GM12891 (cell line): ENCODE measurements around the gene PRKCA.

ENCODE experiments used
- DNase-seq: peaks from one replicate; pipeline ENCODE4 v3.0.0; 2011; ENCODE audit warnings: low spot score; ENCODE audit not compliant: insufficient read length
- FAIRE-seq: peaks from 2 replicates; lab custom pipeline; 2011; peaks lifted over from hg19 to GRCh38; lab: Jason Lieb, UNC
- PAX5 ChIP-seq: IDR thresholded peaks from 2 replicates; pipeline ENCODE4 v1.6.1; 2011; ENCODE audit warnings: low read length, moderate library complexity, mild to moderate bottlenecking; ENCODE audit not compliant: insufficient read depth, severe bottlenecking
- POLR2A ChIP-seq: IDR thresholded peaks from 2 replicates; pipeline ENCODE4 v1.6.1; 2011; ENCODE audit warnings: low read depth, low read length, control low read depth
- POLR2AphosphoS5 ChIP-seq: IDR thresholded peaks from 2 replicates; pipeline ENCODE4 v1.6.1; 2011; ENCODE audit warnings: low read depth, low read length, control low read depth
- POU2F2 ChIP-seq: IDR thresholded peaks from 2 replicates; pipeline ENCODE4 v1.6.1; 2011; ENCODE audit warnings: low read depth, mild to moderate bottlenecking, control low read depth, low read length, moderate library complexity
- SPI1 ChIP-seq: IDR thresholded peaks from 2 replicates; pipeline ENCODE4 v1.6.1; 2011; ENCODE audit warnings: low read depth, low read length, control low read depth
- TAF1 ChIP-seq: IDR thresholded peaks from 2 replicates; pipeline ENCODE4 v1.6.1; 2011; ENCODE audit warnings: low read depth, low read length, control low read depth

The PRKCA gene

GRCh38 chr17:66691644-66692420 is 389.4 kb downstream of the PRKCA start:
- FAIRE-seq (no peak), DNase-seq (no peak)
- TF ChIP-seq TAF1 (no peak), SPI1 (no peak), POU2F2 (no peak), POLR2A (no peak), PAX5 (no peak), POLR2AphosphoS5 (no peak)

DNA sequence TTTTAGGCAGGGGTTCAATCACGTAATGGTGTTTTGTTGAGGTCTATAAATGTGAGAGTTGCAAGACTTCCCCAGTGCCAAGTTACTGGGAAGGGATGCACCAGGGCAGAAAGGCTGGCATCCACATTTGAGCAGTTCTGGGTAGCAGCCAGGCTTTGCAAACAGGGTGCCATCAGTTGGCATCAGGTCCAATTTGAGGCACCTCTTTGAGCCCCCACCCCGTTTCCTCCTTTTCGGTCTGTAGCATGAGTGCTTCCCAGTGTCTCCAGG is 389.9 kb downstream of the PRKCA start:
- FAIRE-seq (no peak), DNase-seq (no peak)
- TF ChIP-seq POU2F2 (no peak), TAF1 (no peak), PAX5 (no peak), POLR2AphosphoS5 (no peak), POLR2A (no peak), SPI1 (no peak)

- TF ChIP-seq POLR2AphosphoS5 (no peak), SPI1 (no peak), POU2F2 (no peak), TAF1 (no peak), PAX5 (no peak), POLR2A (no peak)
- FAIRE-seq, result no peak
- DNase-seq, result no peak
Measured at GRCh38 chr17:66695098-66695497, 392.7 kb downstream of the PRKCA start.

DNA sequence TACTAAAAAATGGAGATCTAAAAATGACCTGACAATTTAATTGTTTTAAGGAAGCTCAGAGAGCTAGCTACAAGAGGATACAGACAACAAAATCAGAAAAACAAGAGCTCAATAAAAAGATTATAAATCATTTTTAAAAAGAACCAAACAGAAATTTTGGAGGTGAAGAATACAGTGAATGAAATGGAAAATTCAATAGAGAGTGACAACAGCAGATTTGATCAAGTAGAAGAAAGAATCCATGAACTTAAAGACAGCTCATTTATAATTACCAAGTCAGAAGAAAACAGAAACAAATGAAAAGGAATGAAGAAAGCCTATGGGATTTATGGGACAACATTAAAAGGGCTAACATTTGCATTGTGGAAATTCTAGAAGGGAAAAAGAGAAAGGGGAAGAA is 395.9 kb downstream of the PRKCA start:
- TF ChIP-seq POLR2A (no peak), TAF1 (no peak), POU2F2 (no peak), SPI1 (no peak), POLR2AphosphoS5 (no peak)
- no peak for FAIRE-seq
- DNase-seq, result no peak

DNA sequence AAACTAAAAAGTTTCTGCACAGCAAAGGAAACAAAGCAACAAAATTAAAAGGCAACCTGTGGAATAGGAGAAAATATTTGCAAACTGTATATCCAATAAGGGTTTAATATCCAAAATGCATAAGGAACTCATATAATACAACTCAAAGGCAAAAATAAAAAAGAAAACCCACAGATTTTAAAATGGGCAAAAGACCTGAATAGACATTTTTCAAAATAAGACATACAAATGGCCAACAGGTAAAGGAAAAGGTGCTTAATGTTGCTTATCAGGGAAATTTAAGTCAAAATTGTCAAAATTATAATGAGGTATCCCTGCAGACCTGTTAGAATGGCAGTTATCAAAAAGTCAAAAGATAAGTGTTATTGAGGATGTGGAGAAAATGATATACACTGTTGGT is 399.0 kb downstream of the PRKCA start:
- FAIRE-seq (no peak), DNase-seq (no peak)
- TF ChIP-seq SPI1, result no peak
- TF ChIP-seq POLR2A, result no peak
- TF ChIP-seq TAF1, result no peak
- no peak for TF ChIP-seq POU2F2
- TF ChIP-seq POLR2AphosphoS5, result no peak

- DNase-seq (no peak), FAIRE-seq (no peak)
- no peak for TF ChIP-seq SPI1
- no peak for TF ChIP-seq TAF1
- TF ChIP-seq PAX5, result no peak
- no peak for TF ChIP-seq POLR2A
- no peak for TF ChIP-seq POU2F2
- no peak for TF ChIP-seq POLR2AphosphoS5
Measured at GRCh38 chr17:66702106-66702936, 399.9 kb downstream of the PRKCA start.

DNA sequence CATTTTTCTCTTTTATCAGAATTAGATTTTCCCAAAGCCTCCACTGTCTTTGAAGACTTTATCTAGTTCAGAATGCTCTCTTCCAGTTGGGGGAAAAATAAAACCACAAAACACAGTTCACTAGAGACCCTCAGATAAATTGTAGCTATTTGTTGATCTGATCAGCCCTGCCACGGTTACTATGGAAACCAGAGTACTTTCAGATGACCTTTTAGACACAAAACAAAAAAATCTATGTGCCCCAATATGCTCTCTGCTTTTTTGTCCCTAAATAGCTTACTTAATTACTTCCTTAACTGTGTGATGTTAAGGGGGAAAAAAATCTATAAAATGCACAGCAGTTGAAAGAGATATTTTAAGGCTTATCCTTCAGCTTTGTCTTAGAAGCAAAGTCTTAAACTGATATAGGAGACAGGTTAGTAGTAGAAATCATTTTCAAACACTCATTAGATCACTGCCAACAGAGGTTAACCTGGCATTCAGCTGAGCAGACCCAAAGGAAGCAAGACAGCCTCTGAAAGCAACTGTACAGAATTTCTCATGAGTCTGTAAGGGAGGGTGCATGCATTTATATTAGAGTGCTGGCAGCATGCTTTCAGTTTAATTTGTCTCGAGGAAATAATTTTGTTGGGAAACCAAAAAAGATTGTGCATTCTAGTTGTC is 402.6 kb downstream of the PRKCA start:
- no peak for TF ChIP-seq PAX5
- no peak for TF ChIP-seq TAF1
- no peak for TF ChIP-seq POLR2A
- no peak for TF ChIP-seq POU2F2
- TF ChIP-seq POLR2AphosphoS5, result no peak
- no peak for TF ChIP-seq SPI1
- DNase-seq, result no peak
- FAIRE-seq, result no peak

DNA sequence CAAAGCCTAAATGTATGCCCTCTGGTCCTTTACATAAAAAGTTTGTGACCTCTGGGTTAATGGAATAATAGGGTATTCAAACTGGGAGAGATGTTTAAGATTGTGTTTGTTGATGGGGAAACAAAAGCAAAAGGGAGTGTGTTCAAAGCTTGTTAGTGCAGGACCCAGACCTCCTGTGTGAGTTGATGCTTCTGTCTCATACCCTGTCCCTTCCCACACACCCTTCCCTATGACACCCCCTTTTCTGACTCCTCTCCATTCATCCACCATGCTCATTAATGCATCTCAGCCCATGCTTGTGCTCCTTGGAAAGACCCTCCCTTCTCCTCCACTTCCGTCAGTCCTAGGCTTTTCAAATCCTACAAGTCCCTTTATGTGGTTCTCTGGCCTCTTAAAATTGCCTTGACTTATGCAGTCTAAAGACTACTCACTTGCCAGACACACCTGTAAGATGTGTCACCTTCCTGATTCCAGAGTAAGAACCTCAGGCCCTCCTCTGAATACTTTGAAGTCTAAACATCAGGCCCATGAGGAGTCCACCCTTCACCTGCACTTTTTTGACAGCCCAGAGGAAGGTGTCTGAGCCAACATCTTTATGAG is 404.5 kb downstream of the PRKCA start:
- TF ChIP-seq SPI1, result no peak
- TF ChIP-seq POLR2A, result no peak
- TF ChIP-seq POLR2AphosphoS5, result no peak
- FAIRE-seq (no peak), DNase-seq (no peak)

DNA sequence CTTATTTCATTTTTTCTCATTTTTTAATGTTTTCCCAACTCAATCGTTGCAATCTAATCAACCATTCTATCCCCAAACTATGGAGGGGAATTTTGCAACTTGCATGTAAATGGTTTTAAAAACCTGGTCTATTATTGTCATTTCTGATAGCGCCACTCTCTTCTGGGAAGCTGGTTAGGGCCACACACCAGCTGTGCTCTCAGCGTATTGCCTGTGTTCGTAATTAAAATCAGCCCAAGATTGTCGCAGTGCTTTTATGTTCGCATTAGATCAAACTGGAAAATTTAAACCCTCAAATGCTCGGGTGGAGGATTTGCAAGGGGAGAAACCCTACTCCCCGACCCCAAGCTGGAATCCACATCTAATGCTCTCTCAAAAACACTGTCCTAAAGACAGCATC is 409.0 kb downstream of the PRKCA start:
- no peak for FAIRE-seq
- no peak for DNase-seq
- TF ChIP-seq POLR2AphosphoS5, result no peak
- TF ChIP-seq PAX5, result no peak
- TF ChIP-seq POU2F2, result no peak
- TF ChIP-seq SPI1, result no peak
- TF ChIP-seq POLR2A, result no peak
- TF ChIP-seq TAF1, result no peak
